B cell (primary cell): ENCODE measurements around the gene ZNF554. TPM values are rescaled to one million over a fixed set of nuclear protein-coding genes. Genes with fewer than 3 reads are reported as not detected.

Source experiments
- ATAC-seq: fragments of 200-7000 bp; cut with Tn5 transposase; one replicate; pipeline ENCODE4 v1.10.0; 2021; ENCODE audit warnings: low read depth, mild to moderate bottlenecking, moderate number of reproducible peaks, moderate library complexity
- CTCF ChIA-PET: fragments of 350-600 bp; sonication (Branson Sonifier 250); formaldehyde crosslinking; loops from one replicate; lab custom pipeline; 2021; ENCODE audit warnings: antibody characterized with exemption, inconsistent platforms; lab: Charles Lee
- POLR2A ChIA-PET: fragments of 350-600 bp; sonication (Branson Sonifier 250); formaldehyde crosslinking; loops from one replicate; lab custom pipeline; 2021; ENCODE audit warnings: antibody characterized with exemption; lab: Charles Lee
- DNase-seq: peaks from one replicate; pipeline ENCODE4 v3.0.0; 2013
- H2AFZ ChIP-seq: 2 replicates; pipeline ENCODE4 v1.6.1; 2012; ENCODE audit warnings: mild to moderate bottlenecking, low read depth, low read length; ENCODE audit not compliant: insufficient read depth, poor library complexity, severe bottlenecking
- H3K27ac ChIP-seq, 2 donors: 1 replicate in 1 of 2; 2 replicates in 1 of 2; pipeline ENCODE4 v1.5.1; 2012 to 2013; ENCODE audit warnings: low read length in 2 of 2, mild to moderate bottlenecking in 2 of 2, moderate library complexity in 1 of 2
- H3K27me3 ChIP-seq, 4 experiments: fragments of 200-600 bp in 1 of 4; sonication (generic) in 1 of 4; replicated peaks in 1 of 4; 1 replicate in 2 of 4; 2 replicates in 2 of 4; pipeline versions ENCODE4 v1.6.1 to v1.7.0; 2013 to 2016; ENCODE audit warnings: low read length in 3 of 4, mild to moderate bottlenecking in 2 of 4, mixed read lengths in 1 of 4, moderate library complexity in 1 of 4; ENCODE audit not compliant: insufficient read depth in 4 of 4, control insufficient read depth in 3 of 4; ENCODE audit errors: control extremely low read depth in 1 of 4
- H3K36me3 ChIP-seq, 2 experiments: replicated peaks in 1 of 2; 1 replicate in 1 of 2; 2 replicates in 1 of 2; pipeline versions ENCODE4 v1.6.1 to v1.7.1; 2013; ENCODE audit warnings: low read length in 1 of 2; ENCODE audit not compliant: insufficient read depth in 2 of 2, control insufficient read depth in 1 of 2; ENCODE audit errors: control extremely low read depth in 1 of 2, extremely low read depth in 1 of 2
- H3K4me1 ChIP-seq, 2 donors: fragments of 200-600 bp in 1 of 2; sonication (generic) in 1 of 2; 1 replicate in 1 of 2; 2 replicates in 1 of 2; pipeline versions ENCODE4 v1.5.1 to v1.6.1; 2013 to 2017; ENCODE audit warnings: low read length in 2 of 2; ENCODE audit not compliant: control insufficient read depth in 2 of 2, insufficient read depth in 2 of 2
- H3K4me2 ChIP-seq: replicated peaks from 2 replicates; pipeline ENCODE3; 2012; ENCODE audit warnings: mild to moderate bottlenecking, low read depth, low read length; ENCODE audit not compliant: poor library complexity, severe bottlenecking
- H3K4me3 ChIP-seq, 5 experiments: fragments of 200-600 bp in 1 of 5; sonication (generic) in 1 of 5; 1 replicate in 3 of 5; 2 replicates in 2 of 5; pipeline versions ENCODE4 v1.5.1 to v1.7.0; 2011 to 2016; ENCODE audit warnings: low read length in 4 of 5, mild to moderate bottlenecking in 4 of 5, low read depth in 2 of 5, control low read depth in 1 of 5, moderate library complexity in 1 of 5; ENCODE audit not compliant: insufficient read depth in 1 of 5; ENCODE audit errors: control extremely low read depth in 1 of 5, extremely low read depth in 1 of 5
- H3K79me2 ChIP-seq: fragments of 200-600 bp; sonication (generic); one replicate; pipeline ENCODE4 v1.6.0; 2016; ENCODE audit warnings: low read length; ENCODE audit not compliant: control insufficient read depth, insufficient read depth
- H3K9ac ChIP-seq: fragments of 200-600 bp; sonication (generic); 2 replicates; pipeline ENCODE4 v1.6.1; 2017; ENCODE audit warnings: mild to moderate bottlenecking, low read length, moderate library complexity
- H3K9me3 ChIP-seq, 3 donors: one replicate each; pipeline versions ENCODE4 v1.6.1 to v1.7.1; 2013; ENCODE audit warnings: low read length in 2 of 3; ENCODE audit not compliant: control insufficient read depth in 2 of 3, insufficient read depth in 1 of 3; ENCODE audit errors: control extremely low read depth in 1 of 3
- H4K20me1 ChIP-seq: 2 replicates; pipeline ENCODE4 v1.6.0; 2012; ENCODE audit warnings: mild to moderate bottlenecking, low read length; ENCODE audit not compliant: insufficient read depth, control insufficient read depth, poor library complexity, severe bottlenecking
- H3K27ac Mint-ChIP-seq: one replicate; pipeline ENCODE4 v1.8.0; 2021; ENCODE audit warnings: mixed read lengths
- H3K27me3 Mint-ChIP-seq: one replicate; pipeline ENCODE4 v1.8.0; 2021; ENCODE audit warnings: mixed read lengths
- H3K4me1 Mint-ChIP-seq: one replicate; pipeline ENCODE4 v1.8.0; 2021; ENCODE audit warnings: mixed read lengths
- H3K4me3 Mint-ChIP-seq: one replicate; pipeline ENCODE4 v1.8.0; 2021; ENCODE audit warnings: mixed read lengths
- H3K9me3 Mint-ChIP-seq: one replicate; pipeline ENCODE4 v1.8.0; 2022; ENCODE audit warnings: mixed read lengths; ENCODE audit not compliant: insufficient read depth
- EZH2 ChIP-seq: IDR thresholded peaks from 2 replicates; pipeline ENCODE4 v1.6.1; 2012; ENCODE audit warnings: borderline replicate concordance, low read depth, mild to moderate bottlenecking, moderate library complexity, low read length; ENCODE audit not compliant: insufficient read depth, poor library complexity, severe bottlenecking
- WGBS: methylation state at CpG from one replicate; pipeline ENCODE4 v1.1.5; 2013; ENCODE audit warnings: missing lambda C conversion rate; ENCODE audit not compliant: insufficient coverage; 5-methylcytosine and 5-hydroxymethylcytosine counted together
- intact Hi-C: fragments of 100-400 bp; cut with micrococcal nuclease; formaldehyde crosslinking; loops from one replicate; pipeline ENCODE4 v1.10.0; 2022
- polyA plus RNA-seq: library from polyadenylated mRNA; depleted of rRNA; stranded (reverse); fragments of >200 nt; gene quantifications from 2 replicates; pipeline ENCODE4 v1.2.3, GENCODE V29; 2012
- total RNA-seq, 2 donors: library from RNA; stranded (reverse); fragments of 120-200 nt in 1 of 2; gene quantifications; 1 replicate in 1 of 2; 2 replicates in 1 of 2; pipeline versions ENCODE4 v1.2.3 to v1.2.4, GENCODE V29; 2013 to 2022
- TF ChIP-seq, protein P1 (sequence below): fragments of 200-600 bp; IDR thresholded peaks from one replicate; pipeline ENCODE4 v1.8.0; 2022; ENCODE audit warnings: antibody characterized with exemption, mild to moderate bottlenecking

ZNF554 gene
- total and polyA plus RNA-seq, 2 donors (not counting 1 experiment from before 2014, with no cell fraction given): 2.8 to 5.9 TPM

DNA sequence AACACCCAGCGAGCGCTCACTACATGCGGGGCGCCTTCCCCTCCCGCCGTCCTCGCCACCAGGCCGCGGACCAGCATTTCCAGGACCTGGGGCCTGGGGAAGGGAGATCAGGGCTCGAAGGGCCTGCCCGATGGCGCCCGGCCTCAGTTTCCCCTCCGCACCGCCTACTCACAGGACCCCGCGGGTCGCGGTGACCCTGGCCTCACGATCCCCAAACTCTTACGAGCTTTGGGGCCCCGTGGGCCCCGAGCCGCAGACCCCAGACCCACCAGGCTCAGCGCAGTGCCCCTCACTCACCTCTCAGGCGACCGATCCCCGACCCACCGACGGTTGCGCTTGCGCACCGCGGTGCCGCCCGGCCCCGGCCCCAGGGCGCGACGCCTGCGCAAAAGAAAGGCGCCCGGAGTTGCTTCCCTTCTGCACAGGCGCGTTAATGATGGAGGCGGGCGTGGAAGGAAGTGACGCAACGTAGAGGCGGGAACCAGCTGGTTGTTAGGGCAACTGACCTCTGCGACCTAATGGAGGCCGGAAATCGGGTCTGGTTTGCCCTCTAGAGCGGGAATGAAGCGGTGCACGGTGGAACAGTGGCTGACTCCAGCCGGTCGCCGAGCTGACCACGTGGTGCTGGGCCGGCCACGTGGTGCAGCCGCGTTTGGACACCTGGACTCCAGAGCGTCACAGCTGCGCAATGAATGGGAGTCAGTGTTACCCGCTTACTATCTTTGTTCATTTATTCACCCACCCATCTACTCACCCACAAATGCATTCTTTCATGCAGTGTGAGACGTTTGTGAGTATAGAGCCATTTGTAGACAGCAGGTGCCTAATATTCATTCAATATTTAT is 36.5 kb upstream of the ZNF554 start, which contains the start of gene SGTA:
Gene SGTA, minus strand, starts transcription at position 338 of the 845 bp plus-strand sequence. CDS start 14,205 bp downstream, outside the sequence.
- TF ChIP-seq EZH2: no peak
- TF ChIP-seq, protein P1, sequence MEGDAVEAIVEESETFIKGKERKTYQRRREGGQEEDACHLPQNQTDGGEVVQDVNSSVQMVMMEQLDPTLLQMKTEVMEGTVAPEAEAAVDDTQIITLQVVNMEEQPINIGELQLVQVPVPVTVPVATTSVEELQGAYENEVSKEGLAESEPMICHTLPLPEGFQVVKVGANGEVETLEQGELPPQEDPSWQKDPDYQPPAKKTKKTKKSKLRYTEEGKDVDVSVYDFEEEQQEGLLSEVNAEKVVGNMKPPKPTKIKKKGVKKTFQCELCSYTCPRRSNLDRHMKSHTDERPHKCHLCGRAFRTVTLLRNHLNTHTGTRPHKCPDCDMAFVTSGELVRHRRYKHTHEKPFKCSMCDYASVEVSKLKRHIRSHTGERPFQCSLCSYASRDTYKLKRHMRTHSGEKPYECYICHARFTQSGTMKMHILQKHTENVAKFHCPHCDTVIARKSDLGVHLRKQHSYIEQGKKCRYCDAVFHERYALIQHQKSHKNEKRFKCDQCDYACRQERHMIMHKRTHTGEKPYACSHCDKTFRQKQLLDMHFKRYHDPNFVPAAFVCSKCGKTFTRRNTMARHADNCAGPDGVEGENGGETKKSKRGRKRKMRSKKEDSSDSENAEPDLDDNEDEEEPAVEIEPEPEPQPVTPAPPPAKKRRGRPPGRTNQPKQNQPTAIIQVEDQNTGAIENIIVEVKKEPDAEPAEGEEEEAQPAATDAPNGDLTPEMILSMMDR: peak; percentile 59
- Histone ChIP-seq H3K36me3 (peaks cover 0 to 3% of the 10 kb centered on the region in 2 experiments), H3K9ac (peak within 1 kb of the TSS; percentile 96), H3K4me1 (peaks cover 23 to 39% of the 10 kb centered on the region in 2 donors), H4K20me1 (peaks cover 10% of the 10 kb centered on the region), H3K4me3 (peak within 1 kb of the TSS; percentile 62 to 99 (median 93)), H3K9me3 (no peaks in the 10 kb centered on the region), H2AFZ (peak within 1 kb of the TSS; percentile 77), H3K27me3 (no peaks in the 10 kb centered on the region), H3K79me2 (peaks cover 75% of the 10 kb centered on the region), H3K27ac (peak within 1 kb of the TSS; percentile 83 to 95), H3K4me2 (peak within 1 kb of the TSS; percentile 96)
- Mint-ChIP-seq H3K4me3 (peak within 1 kb of the TSS; percentile 91), H3K4me1 (peaks cover 60% of the 10 kb centered on the region), H3K9me3 (no peaks in the 10 kb centered on the region), H3K27me3 (no peaks in the 10 kb centered on the region), H3K27ac (peak within 1 kb of the TSS; percentile 97)
- ATAC-seq: peak; percentile 67
- peak; percentile 98 for DNase-seq
- intact Hi-C loops: loop anchor here (1.0 kb wide), 5 partner anchors 43 to 356 kb away; partner anchors contain the start of genes SLC39A3, TIMM13 and ZNF555
- ChIA-PET POLR2A (interaction anchor here (0.5 to 1.5 kb wide), 4 partner anchors 81 to 775 kb away, joined by 3 to 6 read pairs (median 4); no protein-coding TSS in a partner anchor), CTCF (interaction anchor here (0.7 to 2.7 kb wide), 4 partner anchors 33 to 135 kb away, joined by 3 to 9 read pairs (median 4); partner anchors contain the start of gene ZNF555)
- under 1% methylated on average over 59 of the region's 68 CpGs for WGBS
